H1 (cell line): ENCODE results near the gene ARHGAP4. TPM values are rescaled to one million over a fixed set of nuclear protein-coding genes. Genes with fewer than 3 reads are reported as not detected.

ENCODE experiments used
- CTCF ChIA-PET: fragments of 300-600 bp; sonication (Branson Sonifier 250); formaldehyde crosslinking; loops from one replicate; lab custom pipeline; 2021; ENCODE audit not compliant: partially characterized antibody; lab: Charles Lee
- POLR2A ChIA-PET: fragments of 300-600 bp; sonication (Branson Sonifier 250); formaldehyde crosslinking; loops from one replicate; lab custom pipeline; 2021; ENCODE audit warnings: inconsistent platforms; ENCODE audit not compliant: partially characterized antibody; lab: Charles Lee
- DNase-seq, 2 experiments: peaks; one replicate each; pipeline versions ENCODE4 v3.0.0 to v3.0.0-alpha.2; 2010 to 2022; ENCODE audit warnings: low spot score in 2 of 2, low read depth in 1 of 2, mixed read lengths in 1 of 2
- FAIRE-seq: peaks from 2 replicates; lab custom pipeline; 2011; peaks lifted over from hg19 to GRCh38; lab: Jason Lieb, UNC
- H2AFZ ChIP-seq: 2 replicates; pipeline ENCODE4 v1.8.1; 2012; ENCODE audit warnings: low read length, inconsistent platforms
- H2AK5ac ChIP-seq: 2 replicates; pipeline ENCODE4 v1.6.1; 2013; ENCODE audit warnings: low read depth, low read length
- H2BK120ac ChIP-seq: replicated peaks from 2 replicates; pipeline ENCODE3; 2013; ENCODE audit warnings: low read depth, low read length, inconsistent platforms
- H2BK12ac ChIP-seq: 2 replicates; pipeline ENCODE4 v1.6.1; 2013; ENCODE audit warnings: low read depth, low read length
- H2BK15ac ChIP-seq: 2 replicates; pipeline ENCODE4 v1.6.1; 2013; ENCODE audit warnings: low read length
- H2BK20ac ChIP-seq: 2 replicates; pipeline ENCODE4 v1.6.1; 2013; ENCODE audit warnings: low read length
- H2BK5ac ChIP-seq: 2 replicates; pipeline ENCODE4 v1.6.1; 2013; ENCODE audit warnings: low read depth, low read length
- H3K14ac ChIP-seq: 2 replicates; pipeline ENCODE4 v1.6.1; 2013; ENCODE audit warnings: inconsistent platforms; ENCODE audit not compliant: insufficient read length
- H3K18ac ChIP-seq: 2 replicates; pipeline ENCODE4 v1.6.1; 2013; ENCODE audit warnings: low read length; ENCODE audit errors: extremely low read depth
- H3K23ac ChIP-seq: 2 replicates; pipeline ENCODE4 v1.6.1; 2013; ENCODE audit warnings: inconsistent platforms; ENCODE audit not compliant: insufficient read length
- H3K23me2 ChIP-seq: 2 replicates; pipeline ENCODE4 v1.6.1; 2013; ENCODE audit warnings: low read depth, low read length
- H3K27ac ChIP-seq: 2 replicates; pipeline ENCODE4 v1.6.1; 2011; ENCODE audit warnings: low read depth, low read length, inconsistent platforms
- H3K27me3 ChIP-seq, 4 experiments: replicated peaks in 1 of 4; 1 replicate in 1 of 4; 2 replicates in 3 of 4; pipeline versions ENCODE4 v1.6.1 to v1.8.1; 2011 to 2013; ENCODE audit warnings: low read length in 3 of 4, mild to moderate bottlenecking in 3 of 4, inconsistent platforms in 2 of 4, mixed read lengths in 2 of 4, moderate library complexity in 1 of 4; ENCODE audit not compliant: control insufficient read depth in 3 of 4, insufficient read depth in 3 of 4; ENCODE audit errors: extremely low read depth in 1 of 4
- H3K36me3 ChIP-seq, 4 experiments: 2 replicates each; pipeline versions ENCODE4 v1.6.1 to v1.8.1; 2011 to 2013; ENCODE audit warnings: mild to moderate bottlenecking in 4 of 4, low read length in 3 of 4, moderate library complexity in 2 of 4, control low read depth in 1 of 4, inconsistent platforms in 1 of 4; ENCODE audit not compliant: insufficient read depth in 4 of 4, control insufficient read depth in 2 of 4
- H3K4ac ChIP-seq: replicated peaks from 2 replicates; pipeline ENCODE3; 2013; ENCODE audit warnings: low read length, low read depth, mixed read lengths, inconsistent platforms; ENCODE audit not compliant: insufficient read length
- H3K4me1 ChIP-seq, 4 experiments: replicated peaks in 1 of 4; 1 replicate in 1 of 4; 2 replicates in 3 of 4; pipeline versions ENCODE4 v1.6.1 to v1.8.1; 2011 to 2013; ENCODE audit warnings: low read length in 3 of 4, inconsistent platforms in 2 of 4, mixed read lengths in 1 of 4; ENCODE audit not compliant: insufficient read depth in 4 of 4, control insufficient read depth in 3 of 4
- H3K4me2 ChIP-seq, 2 experiments: 2 replicates each; pipeline versions ENCODE4 v1.6.1 to v1.8.1; 2011 to 2013; ENCODE audit warnings: low read depth in 2 of 2, low read length in 2 of 2, control low read depth in 1 of 2, inconsistent platforms in 1 of 2, mild to moderate bottlenecking in 1 of 2; ENCODE audit not compliant: insufficient read depth in 1 of 2
- H3K4me3 ChIP-seq, 4 experiments: fragments of 200-600, 300-600 bp in 1 of 4; sonication (generic), shearing (Covaris generic), sonication (Bioruptor Twin) in 1 of 4; 2 replicates each; pipeline versions ENCODE4 v1.5.1 to v1.8.1; 2011 to 2016; ENCODE audit warnings: low read length in 4 of 4, low read depth in 3 of 4, control low read depth in 2 of 4, inconsistent platforms in 2 of 4, mild to moderate bottlenecking in 2 of 4, mixed read lengths in 1 of 4, moderate library complexity in 1 of 4; ENCODE audit not compliant: insufficient read depth in 2 of 4; ENCODE audit errors: extremely low read depth in 1 of 4
- H3K56ac ChIP-seq: replicated peaks from 2 replicates; pipeline ENCODE3; 2013; ENCODE audit warnings: low read depth, mild to moderate bottlenecking, mixed read lengths, low read length, inconsistent platforms; ENCODE audit not compliant: insufficient read length
- H3K79me1 ChIP-seq: 2 replicates; pipeline ENCODE4 v1.6.1; 2013; ENCODE audit warnings: low read depth, low read length, control low read depth
- H3K79me2 ChIP-seq, 2 experiments: 2 replicates each; pipeline versions ENCODE4 v1.6.1 to v1.8.1; 2012 to 2013; ENCODE audit warnings: low read length in 2 of 2, mild to moderate bottlenecking in 2 of 2, inconsistent platforms in 1 of 2; ENCODE audit not compliant: insufficient read depth in 2 of 2, control insufficient read depth in 1 of 2
- H3K9ac ChIP-seq, 4 experiments: replicated peaks in 1 of 4; 1 replicate in 1 of 4; 2 replicates in 3 of 4; pipeline versions ENCODE4 v1.6.1 to v1.8.1; 2011 to 2013; ENCODE audit warnings: low read depth in 3 of 4, low read length in 3 of 4, control low read depth in 2 of 4, mild to moderate bottlenecking in 2 of 4, moderate library complexity in 2 of 4, inconsistent platforms in 1 of 4; ENCODE audit errors: extremely low read depth in 1 of 4
- H3K9me3 ChIP-seq, 2 experiments: 2 replicates each; pipeline versions ENCODE4 v1.6.1 to v1.8.1; 2012 to 2013; ENCODE audit warnings: mild to moderate bottlenecking in 2 of 2, moderate library complexity in 2 of 2, control low read depth in 1 of 2, inconsistent platforms in 1 of 2, low read depth in 1 of 2, low read length in 1 of 2, mixed read lengths in 1 of 2; ENCODE audit not compliant: insufficient read depth in 2 of 2
- H4K20me1 ChIP-seq, 2 experiments: replicated peaks in 1 of 2; 2 replicates each; pipeline versions ENCODE3 to v1.8.1; 2011 to 2013; ENCODE audit warnings: inconsistent platforms in 2 of 2, low read length in 2 of 2, mild to moderate bottlenecking in 1 of 2; ENCODE audit not compliant: insufficient read depth in 2 of 2, control insufficient read depth in 1 of 2
- H4K5ac ChIP-seq: 2 replicates; pipeline ENCODE4 v1.6.1; 2013; ENCODE audit warnings: low read length, low read depth, mixed read lengths, inconsistent platforms; ENCODE audit not compliant: insufficient read length
- H4K8ac ChIP-seq: 2 replicates; pipeline ENCODE4 v1.8.0; 2013; ENCODE audit warnings: mild to moderate bottlenecking, moderate library complexity, low read length, inconsistent platforms; ENCODE audit not compliant: insufficient read depth; ENCODE audit errors: extremely low read depth
- H4K91ac ChIP-seq: replicated peaks from 2 replicates; pipeline ENCODE3; 2013; ENCODE audit warnings: low read length, mixed read lengths, inconsistent platforms; ENCODE audit not compliant: insufficient read length
- BRCA1 ChIP-seq: IDR thresholded peaks from 2 replicates; pipeline ENCODE4 v1.6.1; 2012; ENCODE audit warnings: low read depth, low read length, improper control_type of control experiment
- CHD1 ChIP-seq: IDR thresholded peaks from 2 replicates; pipeline ENCODE4 v1.6.1; 2012; ENCODE audit warnings: low read depth, low read length, improper control_type of control experiment
- CREB1 ChIP-seq: IDR thresholded peaks from 2 replicates; pipeline ENCODE4 v1.6.1; 2012; ENCODE audit warnings: inconsistent platforms
- GABPA ChIP-seq: IDR thresholded peaks from 2 replicates; pipeline ENCODE4 v1.6.1; 2011; ENCODE audit warnings: mild to moderate bottlenecking, low read length, moderate library complexity, borderline replicate concordance; ENCODE audit not compliant: insufficient read depth
- KDM1A ChIP-seq: fragments of 200-600, 300-600 bp; sonication (generic); IDR thresholded peaks from 2 replicates; pipeline ENCODE4 v1.7.1; 2016; ENCODE audit warnings: mild to moderate bottlenecking, low read length, borderline replicate concordance
- KDM5A ChIP-seq: fragments of 200-600 bp; IDR thresholded peaks from 2 replicates; pipeline ENCODE4 v1.7.1; 2012; ENCODE audit warnings: mild to moderate bottlenecking, low read length, inconsistent platforms, mixed read lengths
- ZNF274 ChIP-seq: IDR thresholded peaks from 2 replicates; pipeline ENCODE4 v1.7.0; 2012; ENCODE audit warnings: low read length, borderline replicate concordance; ENCODE audit errors: extremely low read depth
- WGBS, 2 experiments: shearing (Covaris generic) in 1 of 2; methylation state at CpG; one replicate each; pipeline versions ENCODE4 v1.1.6 to v1.1.7; 2013 to 2015; ENCODE audit warnings: low lambda C conversion rate in 2 of 2, mixed read lengths in 2 of 2, inconsistent platforms in 1 of 2, low coverage in 1 of 2, missing lambda C conversion rate in 1 of 2; ENCODE audit not compliant: insufficient replicate concordance in 2 of 2, insufficient coverage in 1 of 2, insufficient read length in 1 of 2; ENCODE audit errors: extremely low coverage in 1 of 2, missing lambda C conversion rate in 1 of 2; 5-methylcytosine and 5-hydroxymethylcytosine counted together
- polyA plus RNA-seq, 7 experiments: library from polyadenylated mRNA; depleted of rRNA in 3 of 7; stranded (reverse) in 5 of 7; unstranded in 2 of 7; fragments of >200 nt in 5 of 7; fragments of 200-250 nt in 2 of 7; gene quantifications; 1 replicate in 5 of 7; 2 replicates in 1 of 7; 4 replicates in 1 of 7; pipeline versions ENCODE4 v1.2.1 to v1.2.3, GENCODE V29; 2011 to 2013; ENCODE audit warnings: missing spikeins in 2 of 7, mixed read lengths in 2 of 7
- total RNA-seq: library from RNA; stranded (reverse); fragmentation: NEBNext Ultra II Directional; extraction: Animal tissue kit (Norgen Biotek cat#: 25700); gene quantifications from 2 replicates; pipeline ENCODE4 v1.2.1, GENCODE V29; 2021

Gene ARHGAP4
- total and polyA plus RNA-seq, 2 of the 8 experiments (the other 6 are each of a cell fraction or from before 2014, with no cell fraction given) = 23.9 to 26.0 TPM

DNA sequence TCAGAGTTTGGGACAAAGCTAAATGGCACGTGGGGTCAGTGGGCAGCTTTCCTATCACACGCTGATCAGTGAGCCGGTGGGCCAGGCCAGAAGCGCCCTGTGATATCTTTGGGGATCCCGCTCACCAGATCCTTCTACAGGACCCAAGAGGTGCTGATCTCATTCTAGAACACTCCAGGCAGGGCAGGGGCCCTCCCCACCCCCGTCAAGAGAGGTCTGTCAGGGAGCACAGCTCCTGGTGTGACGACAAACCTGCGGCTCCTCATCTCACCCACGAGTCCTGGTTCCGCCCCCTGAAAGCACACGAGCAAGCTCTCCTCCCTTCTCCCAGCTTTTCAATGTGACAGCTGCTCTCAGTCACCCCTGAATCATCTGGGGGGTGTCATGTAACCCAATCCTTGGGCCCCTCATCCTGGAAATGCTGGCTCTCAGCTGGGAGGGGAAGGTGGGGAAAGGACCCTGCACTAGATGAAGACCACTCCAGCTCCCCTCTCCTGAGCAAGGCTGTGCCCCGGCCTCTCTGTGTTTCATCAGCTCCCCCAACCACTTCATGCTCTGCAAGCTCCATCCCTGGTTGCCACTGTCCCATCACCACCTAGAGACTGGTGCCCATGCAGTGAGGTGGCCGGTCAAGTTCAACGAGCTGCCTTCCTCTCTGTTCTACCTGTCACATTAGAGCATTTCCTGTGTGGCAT is 40.9 kb upstream of the ARHGAP4 start:
- no peak for FAIRE-seq
- Histone ChIP-seq H3K9ac (no peak overlapping the region), H3K4me3 (0 out of 8 replicates have a peak overlapping the region, but pooled peaks of 1 of the 4 experiments have one; percentile 15), H3K79me2 (peaks cover 44 to 85% of the 10 kb centered on the region in 2 experiments), H3K4me1 (peaks cover 4 to 21% (median 13%) of the 10 kb centered on the region in 4 experiments), H3K9me3 (no peaks in the 10 kb centered on the region), H3K18ac (peak overlapping the region; percentile 32), H2BK12ac (no peak overlapping the region), H3K36me3 (peaks cover 2 to 17% (median 8%) of the 10 kb centered on the region in 4 experiments; a peak in 7 of 8 replicates), H4K5ac (no peak overlapping the region), H3K23ac (no peak overlapping the region), H4K8ac (no peak overlapping the region), H3K27me3 (no peaks in the 10 kb centered on the region), H4K91ac (no peak overlapping the region), H3K79me1 (no peaks in the 10 kb centered on the region; the same call in 1 of the 2 replicates), H3K4ac (no peak overlapping the region), H2BK120ac (no peak overlapping the region), H2BK5ac (no peak overlapping the region; the same call in 1 of the 2 replicates), H3K23me2 (peaks cover 4% of the 10 kb centered on the region; the same call in 1 of the 2 replicates), H2BK15ac (no peak overlapping the region), H3K56ac (no peak overlapping the region), H2AK5ac (no peak overlapping the region), H3K14ac (no peak overlapping the region), H2AFZ (no peak overlapping the region), H3K4me2 (peak overlapping the region; percentile 33 to 66; a peak in 3 of 4 replicates), H4K20me1 (peaks cover 18 to 34% of the 10 kb centered on the region in 2 experiments), H2BK20ac (no peak overlapping the region), H3K27ac (no peak overlapping the region)
- ChIA-PET CTCF (interaction anchor here (0.9 to 11.2 kb wide), 7 partner anchors 9 to 54 kb away, joined by 3 to 102 read pairs (median 3); partner anchors contain the start of gene RENBP), POLR2A (interaction anchor here (1.0 to 4.0 kb wide), 15 partner anchors 10 to 60 kb away, joined by 3 to 26 read pairs (median 5); partner anchors contain the start of genes ARHGAP4 and NAA10)
- 83% methylated on average over 7 of the region's 14 CpGs; no CpG with 5 or more reads in 1 of the 2 experiments for WGBS, 2 experiments
- DNase-seq = no peak
- TF ChIP-seq CREB1 (no peak), KDM1A (no peak), CHD1 (no peak), KDM5A (no peak), BRCA1 (no peak), GABPA (no peak), ZNF274 (no peak)
